Measurements from ENCODE around the gene KCNH1. TPM values are rescaled to one million over a fixed set of nuclear protein-coding genes. Genes with fewer than 3 reads are reported as not detected.

Gene KCNH1
- total and polyA plus RNA-seq, 10 of the 15 experiments (the other 5 are each of a cell fraction or from before 2014, with no cell fraction given), result 0.02 to 0.04 (median 0.04) TPM; not detected in 7

DNA sequence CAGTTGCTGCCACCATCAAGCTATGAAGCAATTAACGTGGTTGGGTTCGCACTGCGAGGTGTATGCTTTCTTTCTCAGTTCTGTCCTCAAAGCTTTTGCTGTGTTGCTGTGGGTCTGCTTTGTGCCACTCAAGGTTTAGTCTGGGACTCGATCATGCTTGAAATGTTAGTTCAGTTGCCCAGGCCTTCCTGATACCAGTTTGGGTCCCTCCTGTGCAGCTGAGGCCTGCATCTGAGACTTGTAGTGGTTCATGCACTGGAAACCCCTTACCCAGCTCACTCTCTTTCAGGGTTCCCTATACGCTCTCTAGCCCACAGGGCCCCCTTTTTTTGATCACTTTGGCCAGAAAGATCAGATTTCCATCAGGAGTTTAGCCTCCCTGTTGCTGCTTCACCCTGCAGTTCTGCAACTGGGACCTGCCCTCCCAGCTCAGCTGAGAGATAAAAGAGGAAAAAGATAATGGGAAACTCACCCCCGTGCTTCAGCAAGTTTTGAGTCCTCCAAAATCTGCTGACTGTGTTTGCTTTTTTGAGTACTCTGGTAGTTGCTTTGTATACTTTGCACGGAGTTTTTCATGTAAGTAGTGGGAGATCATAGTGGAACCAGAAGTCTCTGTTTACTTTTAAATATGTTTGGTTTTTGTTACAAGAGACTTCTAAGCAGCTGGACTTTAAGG is 488.2 kb downstream of the KCNH1 start:
- no peak overlapping the region for H3K4me2 ChIP-seq (ENCODE audit: control insufficient read depth, insufficient read depth)
- intact Hi-C loops (cut with micrococcal nuclease; ENCODE audit: unreplicated experiment), result no loop called here
- CTCF ChIA-PET, result no interaction called here
- no peak for TF ChIP-seq ASH2L (IDR thresholded peaks at IDR 0.05; ENCODE audit: borderline replicate concordance, low read depth)
- TF ChIP-seq RB1 (IDR thresholded peaks at IDR 0.05; ENCODE audit: borderline replicate concordance), result no peak
- TF ChIP-seq CBX3 (IDR thresholded peaks at IDR 0.05; ENCODE audit: borderline replicate concordance, low read depth), result no peak
- no peak for TF ChIP-seq RBBP5 (conservative IDR thresholded peaks at IDR 0.05)
- TF ChIP-seq ZNF622 (IDR thresholded peaks at IDR 0.05), result no peak
- no peak for TF ChIP-seq LARP7 (IDR thresholded peaks at IDR 0.05)
- no peak for TF ChIP-seq TCF12 (IDR thresholded peaks at IDR 0.05; ENCODE audit: low read depth, low read length)
- TF ChIP-seq IKZF1 (conservative IDR thresholded peaks at IDR 0.05), result no peak
- TF ChIP-seq CHD2 (IDR thresholded peaks at IDR 0.05; ENCODE audit: borderline replicate concordance, low read depth, low read length), result no peak
- TF ChIP-seq, protein P1, sequence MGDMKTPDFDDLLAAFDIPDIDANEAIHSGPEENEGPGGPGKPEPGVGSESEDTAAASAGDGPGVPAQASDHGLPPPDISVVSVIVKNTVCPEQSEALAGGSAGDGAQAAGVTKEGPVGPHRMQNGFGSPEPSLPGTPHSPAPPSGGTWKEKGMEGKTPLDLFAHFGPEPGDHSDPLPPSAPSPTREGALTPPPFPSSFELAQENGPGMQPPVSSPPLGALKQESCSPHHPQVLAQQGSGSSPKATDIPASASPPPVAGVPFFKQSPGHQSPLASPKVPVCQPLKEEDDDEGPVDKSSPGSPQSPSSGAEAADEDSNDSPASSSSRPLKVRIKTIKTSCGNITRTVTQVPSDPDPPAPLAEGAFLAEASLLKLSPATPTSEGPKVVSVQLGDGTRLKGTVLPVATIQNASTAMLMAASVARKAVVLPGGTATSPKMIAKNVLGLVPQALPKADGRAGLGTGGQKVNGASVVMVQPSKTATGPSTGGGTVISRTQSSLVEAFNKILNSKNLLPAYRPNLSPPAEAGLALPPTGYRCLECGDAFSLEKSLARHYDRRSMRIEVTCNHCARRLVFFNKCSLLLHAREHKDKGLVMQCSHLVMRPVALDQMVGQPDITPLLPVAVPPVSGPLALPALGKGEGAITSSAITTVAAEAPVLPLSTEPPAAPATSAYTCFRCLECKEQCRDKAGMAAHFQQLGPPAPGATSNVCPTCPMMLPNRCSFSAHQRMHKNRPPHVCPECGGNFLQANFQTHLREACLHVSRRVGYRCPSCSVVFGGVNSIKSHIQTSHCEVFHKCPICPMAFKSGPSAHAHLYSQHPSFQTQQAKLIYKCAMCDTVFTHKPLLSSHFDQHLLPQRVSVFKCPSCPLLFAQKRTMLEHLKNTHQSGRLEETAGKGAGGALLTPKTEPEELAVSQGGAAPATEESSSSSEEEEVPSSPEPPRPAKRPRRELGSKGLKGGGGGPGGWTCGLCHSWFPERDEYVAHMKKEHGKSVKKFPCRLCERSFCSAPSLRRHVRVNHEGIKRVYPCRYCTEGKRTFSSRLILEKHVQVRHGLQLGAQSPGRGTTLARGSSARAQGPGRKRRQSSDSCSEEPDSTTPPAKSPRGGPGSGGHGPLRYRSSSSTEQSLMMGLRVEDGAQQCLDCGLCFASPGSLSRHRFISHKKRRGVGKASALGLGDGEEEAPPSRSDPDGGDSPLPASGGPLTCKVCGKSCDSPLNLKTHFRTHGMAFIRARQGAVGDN (IDR thresholded peaks at IDR 0.05), result no peak
- TF ChIP-seq RELA (IDR thresholded peaks at IDR 0.05; ENCODE audit: borderline replicate concordance, partially characterized antibody), result no peak
- TF ChIP-seq SPI1 (IDR thresholded peaks at IDR 0.05; ENCODE audit: borderline replicate concordance, insufficient read depth, low read depth, low read length), result no peak
- no peak for TF ChIP-seq MXI1 (IDR thresholded peaks at IDR 0.05; ENCODE audit: low read depth, low read length)
- TF ChIP-seq, protein P2, sequence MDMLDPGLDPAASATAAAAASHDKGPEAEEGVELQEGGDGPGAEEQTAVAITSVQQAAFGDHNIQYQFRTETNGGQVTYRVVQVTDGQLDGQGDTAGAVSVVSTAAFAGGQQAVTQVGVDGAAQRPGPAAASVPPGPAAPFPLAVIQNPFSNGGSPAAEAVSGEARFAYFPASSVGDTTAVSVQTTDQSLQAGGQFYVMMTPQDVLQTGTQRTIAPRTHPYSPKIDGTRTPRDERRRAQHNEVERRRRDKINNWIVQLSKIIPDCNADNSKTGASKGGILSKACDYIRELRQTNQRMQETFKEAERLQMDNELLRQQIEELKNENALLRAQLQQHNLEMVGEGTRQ (IDR thresholded peaks at IDR 0.05; ENCODE audit: borderline replicate concordance, low read depth, low read length), result no peak
- no peak for TF ChIP-seq CEBPZ (IDR thresholded peaks at IDR 0.05; ENCODE audit: low read depth, low read length)
- TF ChIP-seq NRF1 (conservative IDR thresholded peaks at IDR 0.05; ENCODE audit: low read depth, low read length), result no peak
- no peak for TF ChIP-seq MEF2B (IDR thresholded peaks at IDR 0.05; ENCODE audit: partially characterized antibody, poor library complexity, severe bottlenecking)

More for the DNA sequence above, 488.2 kb downstream of the KCNH1 start:
- ChIA-PET POLR2A (no interaction called here), RAD21 (ENCODE audit: unreplicated experiment) (no interaction called here), SMC1A (ENCODE audit: uncharacterized antibody, unreplicated experiment) (interaction anchor here (2.1 kb wide), 1 partner anchor 39 kb away, joined by 5 read pairs; no protein-coding TSS in a partner anchor)
- Histone ChIP-seq H3K9ac (ENCODE audit: control insufficient read depth, insufficient read depth, low read length) (no peak overlapping the region), H3K27ac (ENCODE audit: control insufficient read depth, insufficient read depth) (no peak overlapping the region), H3K79me2 (ENCODE audit: control insufficient read depth, insufficient read depth, low read length) (no peaks in the 10 kb centered on the region), H3K27me3 (replicated peaks in 1 of 2; ENCODE audit: control insufficient read depth in 2 of 2, insufficient read depth in 2 of 2, low read length in 1 of 2) (no peaks in the 10 kb centered on the region), H3K4me1 (ENCODE audit: control insufficient read depth, insufficient read depth, low read length) (no peaks in the 10 kb centered on the region), H3K4me3 (no peak overlapping the region), H3K9me3 (replicated peaks; ENCODE audit: control insufficient read depth, insufficient read depth, low read length) (no peaks in the 10 kb centered on the region), H2AFZ (ENCODE audit: control insufficient read depth, low read depth, low read length) (no peak overlapping the region), H4K20me1 (ENCODE audit: control insufficient read depth, insufficient read depth) (no peaks in the 10 kb centered on the region), H3K36me3 (ENCODE audit: control insufficient read depth in 2 of 2, insufficient read depth in 2 of 2, low read length in 1 of 2) (no peaks in the 10 kb centered on the region)
- in situ Hi-C loops (cut with MboI), result no loop called here
- FAIRE-seq (no peak), ATAC-seq (no peak), DNase-seq (ENCODE audit: low read depth, low spot score) (no peak)
- 58% methylated on average over 7 of the region's 7 CpGs for WGBS (ENCODE audit: insufficient coverage, insufficient replicate concordance, low lambda C conversion rate, missing lambda C conversion rate)
- BruUV-seq (replicated peaks), result no TSS peak

Measured in GM12878 (cell line).